ENCODE measurements around the gene HCK. TPM values are rescaled to one million over a fixed set of nuclear protein-coding genes. Genes with fewer than 3 reads are reported as not detected.

Gene HCK
- total and polyA plus RNA-seq, 9 donors = 1.7 to 11.4 (median 3.4) TPM

GRCh38 chr20:32050851-32051556, 1.0 kb upstream of the HCK start:
- WGBS, 3 donors = 16 to 21% (median 17%) methylated on average over 17 of the region's 17 CpGs
- Histone ChIP-seq H3K27ac (no peak overlapping the region), H3K9me3 (peaks cover 0 to 5% of the 10 kb centered on the region in 2 donors), H3K4me1 (ENCODE audit: insufficient read depth) (no peaks in the 10 kb centered on the region), H3K4me3 (no peak overlapping the region), H3K36me3 (no peaks in the 10 kb centered on the region), H3K27me3 (no peaks in the 10 kb centered on the region)
- DNase-seq = no peak
- intact Hi-C loops (cut with DNase I) = no loop called here
- TF ChIP-seq, protein P1, sequence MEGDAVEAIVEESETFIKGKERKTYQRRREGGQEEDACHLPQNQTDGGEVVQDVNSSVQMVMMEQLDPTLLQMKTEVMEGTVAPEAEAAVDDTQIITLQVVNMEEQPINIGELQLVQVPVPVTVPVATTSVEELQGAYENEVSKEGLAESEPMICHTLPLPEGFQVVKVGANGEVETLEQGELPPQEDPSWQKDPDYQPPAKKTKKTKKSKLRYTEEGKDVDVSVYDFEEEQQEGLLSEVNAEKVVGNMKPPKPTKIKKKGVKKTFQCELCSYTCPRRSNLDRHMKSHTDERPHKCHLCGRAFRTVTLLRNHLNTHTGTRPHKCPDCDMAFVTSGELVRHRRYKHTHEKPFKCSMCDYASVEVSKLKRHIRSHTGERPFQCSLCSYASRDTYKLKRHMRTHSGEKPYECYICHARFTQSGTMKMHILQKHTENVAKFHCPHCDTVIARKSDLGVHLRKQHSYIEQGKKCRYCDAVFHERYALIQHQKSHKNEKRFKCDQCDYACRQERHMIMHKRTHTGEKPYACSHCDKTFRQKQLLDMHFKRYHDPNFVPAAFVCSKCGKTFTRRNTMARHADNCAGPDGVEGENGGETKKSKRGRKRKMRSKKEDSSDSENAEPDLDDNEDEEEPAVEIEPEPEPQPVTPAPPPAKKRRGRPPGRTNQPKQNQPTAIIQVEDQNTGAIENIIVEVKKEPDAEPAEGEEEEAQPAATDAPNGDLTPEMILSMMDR (IDR thresholded peaks at IDR 0.05) = no peak
- TF ChIP-seq POLR2A (IDR thresholded peaks at IDR 0.05) = no peak
- TF ChIP-seq EP300 (IDR thresholded peaks at IDR 0.05) = no peak

- no peak for DNase-seq
- Histone ChIP-seq H3K27ac (no peak overlapping the region), H3K36me3 (no peaks in the 10 kb centered on the region), H3K4me1 (ENCODE audit: insufficient read depth) (no peaks in the 10 kb centered on the region), H3K4me3 (no peak overlapping the region), H3K27me3 (no peaks in the 10 kb centered on the region), H3K9me3 (peaks cover 0 to 5% of the 10 kb centered on the region in 2 donors)
- no peak for TF ChIP-seq EP300 (IDR thresholded peaks at IDR 0.05)
- TF ChIP-seq POLR2A (IDR thresholded peaks at IDR 0.05) = no peak
- TF ChIP-seq, protein P1 (IDR thresholded peaks at IDR 0.05) = no peak
- intact Hi-C loops (cut with DNase I) = no loop called here
- 8 to 11% (median 11%) methylated on average over 14 of the region's 14 CpGs for WGBS, 3 donors
These were observed 337 bp upstream of the HCK start for GRCh38 chr20:32051720-32052089.

DNA sequence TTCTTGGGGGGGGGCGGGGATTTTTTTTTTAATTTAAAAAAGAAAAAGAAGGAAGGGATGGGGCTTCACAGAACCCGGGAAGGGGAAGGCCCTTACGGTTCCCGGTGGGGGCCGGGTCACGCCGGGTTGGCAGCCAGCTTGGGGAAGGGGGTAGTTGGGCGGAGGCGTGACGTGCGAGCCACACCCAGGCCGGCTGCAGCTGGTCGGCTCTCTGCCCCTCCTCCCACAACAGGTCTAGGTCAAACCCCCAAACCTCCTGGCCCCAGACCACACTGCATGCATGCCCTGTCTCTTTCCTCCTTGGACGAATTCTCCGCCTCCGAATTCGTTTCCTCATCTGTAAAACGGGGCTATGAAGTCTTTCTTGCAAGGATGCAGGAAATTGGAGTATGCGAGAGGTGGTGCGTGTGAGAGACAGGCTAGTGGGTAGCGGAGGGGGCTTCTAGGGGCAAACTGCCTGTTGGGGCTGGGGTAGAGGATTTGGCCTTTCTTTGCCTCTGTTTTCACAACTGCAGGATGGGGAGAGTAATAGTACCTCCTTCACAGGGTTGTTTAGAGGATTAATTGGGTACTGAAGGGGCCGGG, 828 bp downstream of the HCK start:
- Histone ChIP-seq H3K4me1 (ENCODE audit: insufficient read depth) (no peaks in the 10 kb centered on the region), H3K27me3 (no peaks in the 10 kb centered on the region), H3K4me3 (no peak overlapping the region), H3K36me3 (no peaks in the 10 kb centered on the region), H3K9me3 (peaks cover 0 to 5% of the 10 kb centered on the region in 2 donors), H3K27ac (no peak overlapping the region)
- DNase-seq = peak in 1 of 5 donors; percentile 27
- 15 to 21% (median 19%) methylated on average over 21 to 22 of the region's 22 CpGs for WGBS, 3 donors
- intact Hi-C loops (cut with DNase I) = no loop called here
- TF ChIP-seq POLR2A (IDR thresholded peaks at IDR 0.05) = no peak
- TF ChIP-seq, protein P1 (IDR thresholded peaks at IDR 0.05) = no peak
- TF ChIP-seq EP300 (IDR thresholded peaks at IDR 0.05) = no peak

DNA sequence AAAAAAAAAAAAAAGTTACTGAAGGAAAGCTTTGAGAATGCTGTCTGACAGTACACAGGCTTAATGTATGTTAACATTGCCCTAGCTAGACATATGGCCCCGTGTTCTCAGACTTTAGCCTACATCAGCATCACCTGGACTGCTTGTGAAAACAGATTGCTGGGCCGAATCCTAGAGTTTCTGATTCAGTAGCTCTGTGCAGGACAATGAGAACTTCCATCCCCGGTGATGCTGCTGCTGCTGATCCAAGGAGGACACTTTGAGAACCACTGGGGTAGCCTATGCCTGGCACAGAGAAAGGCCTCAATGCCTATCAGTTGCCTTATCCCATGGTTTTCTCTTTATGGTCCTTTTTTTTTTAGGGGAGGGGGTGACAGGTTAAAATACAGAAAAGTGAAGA, 1.6 kb downstream of the HCK start:
- Histone ChIP-seq H3K9me3 (peaks cover 0 to 5% of the 10 kb centered on the region in 2 donors), H3K27me3 (no peaks in the 10 kb centered on the region), H3K36me3 (no peaks in the 10 kb centered on the region), H3K27ac (no peak overlapping the region), H3K4me1 (ENCODE audit: insufficient read depth) (no peaks in the 10 kb centered on the region), H3K4me3 (no peak overlapping the region)
- no peak for TF ChIP-seq EP300 (IDR thresholded peaks at IDR 0.05)
- TF ChIP-seq POLR2A (IDR thresholded peaks at IDR 0.05) = no peak
- TF ChIP-seq, protein P1 (IDR thresholded peaks at IDR 0.05) = no peak
- intact Hi-C loops (cut with DNase I) = no loop called here
- WGBS, 3 donors = 78 to 90% (median 85%) methylated on average over 3 of the region's 3 CpGs
- DNase-seq = no peak

Data from ovary (tissue), 9 donors.